Right lobe of liver (tissue), 4 donors: ENCODE measurements around the gene TRMO.

Experiments
- CTCF ChIP-seq, 4 donors: fragments of 200-600 bp in 3 of 4; fragments of 450-650 bp in 1 of 4; IDR thresholded peaks; one replicate each; pipeline versions ENCODE4 v1.5.1 to v1.8.0; 2016 to 2022; ENCODE audit warnings: antibody characterized with exemption in 4 of 4, mild to moderate bottlenecking in 2 of 4
- POLR2A ChIP-seq: fragments of 450-650 bp; IDR thresholded peaks from one replicate; pipeline ENCODE4 v1.6.1; 2017; ENCODE audit warnings: antibody characterized with exemption, mild to moderate bottlenecking
- donor health status: DM: no; HTN: no; CAD: no.
- donor health status: DM: no; HTN: no; CAD: no.
- donor health status: DM: no; HTN: yes; CAD: no.

- TF ChIP-seq CTCF (IDR thresholded peaks at IDR 0.05) (no peak), POLR2A (no peak)
These were observed 22.1 kb downstream of the TRMO start for GRCh38 chr9:97900103-97900737.
